Suprapubic skin (tissue), 4 donors: Measurements from ENCODE around the gene ELAPOR2.

ENCODE experiments used
- EP300 ChIP-seq: sonication (generic); formaldehyde crosslinking; IDR thresholded peaks from one replicate; pipeline ENCODE4 v1.6.1; 2017; ENCODE audit warnings: antibody characterized with exemption
- POLR2AphosphoS5 ChIP-seq, 3 donors: sonication (generic); formaldehyde crosslinking; IDR thresholded peaks; one replicate each; pipeline ENCODE4 v1.6.1; 2017; ENCODE audit warnings: antibody characterized with exemption in 3 of 3
- TF ChIP-seq, protein P1 (sequence below), 2 donors: fragments of 200-600 bp in 1 of 2; fragments of 450-650 bp in 1 of 2; sonication (generic) in 1 of 2; IDR thresholded peaks; one replicate each; pipeline ENCODE4 v1.5.1; 2016 to 2019; ENCODE audit warnings: antibody characterized with exemption in 2 of 2, mild to moderate bottlenecking in 1 of 2, moderate library complexity in 1 of 2

- TF ChIP-seq EP300 (no peak), POLR2AphosphoS5 (IDR thresholded peaks at IDR 0.05) (no peak)
- TF ChIP-seq, protein P1, sequence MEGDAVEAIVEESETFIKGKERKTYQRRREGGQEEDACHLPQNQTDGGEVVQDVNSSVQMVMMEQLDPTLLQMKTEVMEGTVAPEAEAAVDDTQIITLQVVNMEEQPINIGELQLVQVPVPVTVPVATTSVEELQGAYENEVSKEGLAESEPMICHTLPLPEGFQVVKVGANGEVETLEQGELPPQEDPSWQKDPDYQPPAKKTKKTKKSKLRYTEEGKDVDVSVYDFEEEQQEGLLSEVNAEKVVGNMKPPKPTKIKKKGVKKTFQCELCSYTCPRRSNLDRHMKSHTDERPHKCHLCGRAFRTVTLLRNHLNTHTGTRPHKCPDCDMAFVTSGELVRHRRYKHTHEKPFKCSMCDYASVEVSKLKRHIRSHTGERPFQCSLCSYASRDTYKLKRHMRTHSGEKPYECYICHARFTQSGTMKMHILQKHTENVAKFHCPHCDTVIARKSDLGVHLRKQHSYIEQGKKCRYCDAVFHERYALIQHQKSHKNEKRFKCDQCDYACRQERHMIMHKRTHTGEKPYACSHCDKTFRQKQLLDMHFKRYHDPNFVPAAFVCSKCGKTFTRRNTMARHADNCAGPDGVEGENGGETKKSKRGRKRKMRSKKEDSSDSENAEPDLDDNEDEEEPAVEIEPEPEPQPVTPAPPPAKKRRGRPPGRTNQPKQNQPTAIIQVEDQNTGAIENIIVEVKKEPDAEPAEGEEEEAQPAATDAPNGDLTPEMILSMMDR (IDR thresholded peaks at IDR 0.05) = no peak
Measured at GRCh38 chr7:87107949-87108776, 48.7 kb upstream of the ELAPOR2 start.
